CD4-positive, alpha-beta T cell treated with Interleukin-4 for 1 hour (primary cell): ENCODE data around the gene PRKAG2.

ENCODE experiments used
- DNase-seq, 2 donors: peaks; one replicate each; pipeline ENCODE4 v3.0.0-alpha.2; 2020 to 2022

The PRKAG2 gene

GRCh38 chr7:151797667-151798307 lies 79.1 kb downstream of the PRKAG2 start:
- DNase-seq, result peak in 1 of 2 donors; percentile 21

GRCh38 chr7:151796871-151797537 lies 79.9 kb downstream of the PRKAG2 start:
- peak in 1 of 2 donors; percentile 43 for DNase-seq

- DNase-seq, result peak in 1 of 2 donors; percentile 81
Observed at GRCh38 chr7:151796091-151796870, 80.6 kb downstream of the PRKAG2 start.

- DNase-seq, result peak; percentile 24 to 36
Observed at GRCh38 chr7:151795168-151795811, 81.6 kb downstream of the PRKAG2 start.

DNA sequence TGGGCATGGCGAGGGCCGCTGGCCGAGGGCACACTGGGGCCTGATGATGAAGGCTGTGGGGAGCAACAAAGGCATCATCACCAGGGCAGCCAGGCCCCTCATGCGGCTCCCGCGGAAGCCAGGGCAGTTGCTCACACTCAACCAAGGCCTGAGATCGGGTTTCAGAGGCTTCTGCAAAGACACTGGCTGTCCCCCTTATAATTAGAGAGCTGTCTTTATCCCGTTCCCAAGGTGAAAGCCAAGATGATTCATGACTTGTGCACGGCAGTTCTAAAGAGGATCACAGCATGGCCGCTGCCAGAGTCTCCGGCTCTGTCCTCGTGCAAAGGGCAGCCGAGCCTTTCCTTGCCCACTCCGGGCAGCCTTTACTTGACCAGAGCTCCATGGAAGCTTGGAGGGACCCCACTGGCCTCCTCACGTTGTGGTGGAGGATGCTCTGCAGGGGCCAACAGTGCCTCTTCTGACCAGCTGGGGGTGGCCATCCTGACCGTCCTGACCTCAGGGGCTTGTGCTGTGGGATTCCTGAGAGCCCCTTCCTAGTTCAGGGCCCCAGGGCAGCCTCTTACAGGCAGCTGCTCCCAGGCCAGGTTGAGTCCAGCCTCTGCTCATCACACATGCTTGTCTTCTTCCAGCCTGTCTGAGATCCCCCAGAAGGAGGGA lies 82.3 kb downstream of the PRKAG2 start:
- no peak for DNase-seq

GRCh38 chr7:151793991-151794507 lies 82.9 kb downstream of the PRKAG2 start:
- no peak for DNase-seq

GRCh38 chr7:151793531-151793951 lies 83.4 kb downstream of the PRKAG2 start:
- peak in 1 of 2 donors; percentile 66 for DNase-seq

GRCh38 chr7:151792636-151793035 lies 84.3 kb downstream of the PRKAG2 start:
- no peak for DNase-seq

- DNase-seq, result no peak
Observed at GRCh38 chr7:151792086-151792485, 84.8 kb downstream of the PRKAG2 start.

- DNase-seq, result no peak
Observed at GRCh38 chr7:151790830-151791620, 85.9 kb downstream of the PRKAG2 start.

DNA sequence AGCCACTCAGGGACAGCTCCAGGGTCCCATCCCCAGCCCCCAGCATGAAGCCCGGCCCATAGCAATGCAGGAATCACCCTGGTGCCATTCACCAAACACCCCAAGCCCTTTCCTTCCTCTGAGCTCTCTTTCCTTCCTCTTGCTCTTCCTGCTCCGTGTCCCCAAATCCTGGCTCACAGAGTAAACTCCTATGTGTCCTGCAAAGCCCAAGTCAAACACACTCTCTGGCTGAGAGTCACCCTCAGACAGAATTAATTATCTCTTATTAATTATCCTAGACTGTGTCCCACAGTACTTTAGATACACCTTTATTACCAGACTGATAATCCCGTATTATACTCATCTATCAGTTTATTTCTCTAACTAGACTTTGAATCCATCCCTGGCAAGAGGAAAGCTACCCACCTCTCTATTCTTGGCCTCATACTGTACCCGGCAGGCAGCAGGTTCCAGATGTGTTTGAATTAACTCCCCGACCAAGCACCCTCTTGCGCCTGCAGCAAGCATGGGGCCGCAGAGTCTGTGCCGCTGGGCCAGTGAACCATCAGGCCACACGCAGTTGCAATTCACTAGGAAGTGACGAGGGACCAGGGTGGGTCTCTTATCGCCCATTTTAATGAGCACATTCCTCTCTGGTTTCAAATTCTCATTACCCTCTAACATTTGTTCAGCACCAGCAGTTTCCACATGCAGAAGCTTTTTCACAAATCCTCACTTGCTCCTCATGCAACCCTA lies 86.7 kb downstream of the PRKAG2 start:
- no peak for DNase-seq

DNA sequence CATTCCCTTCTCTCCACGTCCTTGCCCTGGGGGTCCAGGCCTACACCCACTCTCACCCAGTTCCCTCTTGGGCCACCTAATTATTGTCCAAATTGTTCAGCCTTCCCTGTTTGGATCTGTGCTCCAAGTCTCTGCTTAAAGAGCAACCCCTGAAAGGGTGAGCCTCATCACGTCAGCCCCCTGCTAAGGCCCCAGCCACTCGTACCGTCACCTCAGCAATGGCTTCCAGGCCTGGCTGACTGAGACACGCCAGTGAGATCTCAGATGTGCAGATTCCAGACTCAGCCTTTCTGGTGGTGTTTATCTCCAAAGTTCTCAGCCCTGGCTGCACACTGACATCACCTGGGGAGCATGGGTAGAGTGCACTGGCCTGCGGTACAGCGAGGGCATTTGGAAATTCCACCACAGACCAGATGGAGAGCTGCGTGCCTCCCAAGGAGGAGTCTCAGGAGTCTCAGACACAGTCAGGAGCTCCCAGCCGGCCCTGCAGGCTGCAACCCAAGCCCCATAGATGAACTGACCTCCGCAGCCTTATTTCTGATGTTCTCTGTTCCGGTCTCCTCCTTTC lies 87.5 kb downstream of the PRKAG2 start:
- DNase-seq, result no peak

DNA sequence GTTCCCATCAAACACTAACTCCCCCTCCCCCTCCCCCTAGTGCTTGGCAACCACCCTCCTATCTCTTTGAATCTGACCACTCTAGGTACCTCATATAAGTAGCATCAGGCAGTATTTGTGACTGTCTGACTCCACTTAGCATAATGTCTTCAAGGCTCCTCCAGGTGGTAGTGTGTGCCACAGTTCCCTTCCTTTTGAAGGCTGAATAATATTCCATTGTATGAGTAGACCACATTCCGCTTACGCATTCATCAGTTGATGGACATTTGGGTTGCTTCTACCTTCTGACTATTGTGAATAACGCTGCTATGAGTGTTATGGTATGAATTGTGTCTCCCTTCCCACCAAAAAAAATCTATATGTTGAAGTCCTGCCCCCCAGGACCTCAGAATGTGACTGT lies 89.6 kb downstream of the PRKAG2 start:
- no peak for DNase-seq

DNA sequence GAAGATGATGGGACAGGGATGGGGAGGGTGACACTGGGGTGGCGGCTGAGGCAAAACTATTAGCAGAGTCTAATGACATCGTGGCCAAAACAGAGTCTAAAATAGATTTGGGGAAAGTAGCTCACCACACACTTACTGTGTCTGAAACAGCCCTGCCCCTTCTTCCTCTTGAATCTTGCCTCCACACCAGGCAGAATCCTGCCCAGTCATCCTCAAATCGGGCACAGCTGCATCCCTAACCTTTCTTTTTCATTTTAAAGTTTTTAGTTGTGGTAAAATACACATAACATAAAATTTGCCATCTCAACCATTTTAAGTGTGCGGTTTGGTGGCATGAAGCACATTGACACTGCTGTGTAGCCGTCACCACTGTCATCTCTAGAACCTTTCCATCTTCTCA lies 90.0 kb downstream of the PRKAG2 start:
- no peak for DNase-seq

GRCh38 chr7:151786241-151786640 lies 90.7 kb downstream of the PRKAG2 start:
- DNase-seq, result no peak

DNA sequence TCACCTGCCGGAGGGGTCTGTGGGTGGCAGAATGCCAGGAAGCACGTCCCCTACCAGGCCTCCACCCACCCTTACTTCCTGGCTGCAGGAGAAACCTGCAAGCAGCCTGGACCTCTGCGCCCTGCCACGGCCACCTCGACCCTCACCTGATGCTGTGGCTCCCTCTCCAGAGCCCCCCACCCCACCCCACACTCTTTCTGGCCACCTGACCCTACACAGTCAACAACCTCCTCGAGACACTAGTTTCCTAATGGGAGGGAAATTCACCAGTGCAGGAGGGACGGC lies 91.3 kb downstream of the PRKAG2 start:
- DNase-seq, result no peak

- DNase-seq, result no peak
Observed at GRCh38 chr7:151784853-151785680, 91.8 kb downstream of the PRKAG2 start.

DNA sequence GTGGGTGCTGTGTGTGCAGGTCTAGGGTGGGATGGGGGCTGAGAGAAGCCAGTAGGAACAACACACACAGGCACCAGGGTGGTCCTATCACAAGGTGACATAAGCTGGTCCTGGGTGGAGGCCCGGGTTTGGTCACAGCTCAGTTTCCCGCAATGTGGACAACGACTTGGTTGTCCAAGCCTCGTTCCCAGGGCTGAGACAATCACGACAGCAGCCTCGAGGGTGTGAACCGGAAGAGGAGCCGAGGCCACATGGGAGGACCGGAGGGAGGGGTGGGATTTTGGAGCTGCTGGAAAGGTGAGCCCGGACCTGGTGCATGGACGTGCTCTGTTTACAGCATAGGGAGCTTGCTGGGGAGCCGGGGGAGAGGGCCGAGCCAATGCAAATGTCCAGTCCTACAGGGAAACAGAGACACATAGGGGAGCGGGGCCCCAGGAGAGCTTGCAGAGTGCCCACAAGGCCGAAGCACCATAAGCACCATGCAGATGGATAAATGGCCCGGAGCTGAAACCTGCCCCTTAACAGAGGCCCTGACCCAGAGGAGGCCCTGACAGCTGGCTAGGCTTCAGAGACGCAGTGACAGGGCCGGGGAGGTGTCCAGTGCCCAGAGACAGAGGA lies 92.8 kb downstream of the PRKAG2 start:
- DNase-seq, result no peak
